HFF-Myc (cell line): ENCODE results near the gene EZR.
"Not testable (repeated sequence)": the region's sequence is repeated elsewhere in the genome, so short reads cannot be mapped to it uniquely, and the experiment has no call there.

Source experiments
- DNase-seq: peaks from one replicate; pipeline ENCODE4 v3.0.0-alpha.2; 2011; ENCODE audit warnings: low read depth; ENCODE audit errors: extremely low read depth
- H3K4me3 ChIP-seq: replicated peaks from 2 replicates; pipeline ENCODE4 v1.5.1; 2011; ENCODE audit warnings: low read depth, mild to moderate bottlenecking, control low read depth, low read length
- TF ChIP-seq, protein P1 (sequence below): IDR thresholded peaks from 2 replicates; pipeline ENCODE4 v1.5.1; 2012; ENCODE audit warnings: mild to moderate bottlenecking, low read depth, low read length, control low read depth; ENCODE audit errors: missing control alignments

The EZR gene

DNA sequence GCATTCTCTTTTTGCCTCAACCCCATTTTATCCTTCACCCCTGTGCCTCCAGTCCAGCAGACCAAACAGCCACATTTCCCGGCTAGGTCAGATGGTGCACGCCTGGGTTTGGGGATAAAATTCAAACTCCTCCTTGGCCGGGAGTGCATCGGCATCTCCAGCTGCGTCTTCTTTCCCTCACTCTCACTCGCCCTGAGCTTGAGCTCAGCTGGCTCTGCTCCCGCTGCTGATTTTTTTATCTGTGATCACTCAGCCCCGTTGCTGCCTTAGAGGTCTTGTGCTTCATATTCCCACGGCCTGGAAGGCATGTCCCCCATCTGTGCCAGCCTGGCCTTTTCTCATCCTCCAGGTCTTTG, 6.8 kb upstream of the EZR start:
- TF ChIP-seq, protein P1, sequence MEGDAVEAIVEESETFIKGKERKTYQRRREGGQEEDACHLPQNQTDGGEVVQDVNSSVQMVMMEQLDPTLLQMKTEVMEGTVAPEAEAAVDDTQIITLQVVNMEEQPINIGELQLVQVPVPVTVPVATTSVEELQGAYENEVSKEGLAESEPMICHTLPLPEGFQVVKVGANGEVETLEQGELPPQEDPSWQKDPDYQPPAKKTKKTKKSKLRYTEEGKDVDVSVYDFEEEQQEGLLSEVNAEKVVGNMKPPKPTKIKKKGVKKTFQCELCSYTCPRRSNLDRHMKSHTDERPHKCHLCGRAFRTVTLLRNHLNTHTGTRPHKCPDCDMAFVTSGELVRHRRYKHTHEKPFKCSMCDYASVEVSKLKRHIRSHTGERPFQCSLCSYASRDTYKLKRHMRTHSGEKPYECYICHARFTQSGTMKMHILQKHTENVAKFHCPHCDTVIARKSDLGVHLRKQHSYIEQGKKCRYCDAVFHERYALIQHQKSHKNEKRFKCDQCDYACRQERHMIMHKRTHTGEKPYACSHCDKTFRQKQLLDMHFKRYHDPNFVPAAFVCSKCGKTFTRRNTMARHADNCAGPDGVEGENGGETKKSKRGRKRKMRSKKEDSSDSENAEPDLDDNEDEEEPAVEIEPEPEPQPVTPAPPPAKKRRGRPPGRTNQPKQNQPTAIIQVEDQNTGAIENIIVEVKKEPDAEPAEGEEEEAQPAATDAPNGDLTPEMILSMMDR, result no peak

DNA sequence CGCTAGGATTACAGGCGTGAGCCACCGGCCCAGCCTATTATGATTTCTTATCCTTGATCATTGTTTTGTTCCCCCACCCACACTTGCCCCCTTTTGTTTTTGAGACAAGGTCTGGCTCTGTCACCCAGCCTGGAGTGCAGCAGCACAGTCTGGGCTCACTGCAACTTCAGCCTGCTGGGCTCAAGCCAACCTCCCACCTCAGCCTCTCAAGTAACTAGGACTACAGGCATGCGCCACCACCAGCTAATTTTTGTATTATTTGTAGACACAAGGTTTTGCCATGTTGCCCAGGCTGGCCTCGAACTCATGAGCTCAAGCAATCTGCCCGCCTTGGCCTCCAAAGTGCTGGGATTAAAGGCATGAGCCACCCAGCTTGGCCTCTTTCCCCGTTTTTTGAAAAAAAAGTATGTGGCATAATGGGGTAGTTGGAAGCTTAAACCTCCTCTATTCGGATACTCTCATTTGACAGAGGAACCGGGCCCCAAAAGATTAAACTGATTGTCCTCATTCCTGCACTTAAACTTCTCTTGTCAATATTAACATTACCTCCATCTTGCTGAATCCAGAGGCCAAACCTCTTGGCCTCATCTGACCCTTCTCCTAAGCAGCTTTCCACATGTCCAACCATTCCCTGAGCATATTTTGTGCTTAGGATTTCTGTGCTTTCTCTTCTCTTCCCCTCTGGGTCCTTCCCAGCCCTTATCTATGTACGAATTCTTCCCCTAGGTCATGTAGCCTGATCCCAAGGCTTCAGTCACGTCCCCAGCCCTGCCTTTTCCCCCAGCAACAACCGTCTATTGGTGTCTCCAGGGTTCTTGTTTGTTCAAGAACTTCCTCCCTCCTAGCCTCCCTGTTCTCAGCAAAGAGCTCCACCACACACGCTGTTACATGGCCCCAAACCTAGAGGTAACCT, 6.1 kb upstream of the EZR start:
- no peak for DNase-seq
- TF ChIP-seq, protein P1, result no peak
- no peak overlapping the region for H3K4me3 ChIP-seq

More for the DNA sequence above, 6.8 kb upstream of the EZR start:
- H3K4me3 ChIP-seq, result no peak overlapping the region
- no peak for DNase-seq

DNA sequence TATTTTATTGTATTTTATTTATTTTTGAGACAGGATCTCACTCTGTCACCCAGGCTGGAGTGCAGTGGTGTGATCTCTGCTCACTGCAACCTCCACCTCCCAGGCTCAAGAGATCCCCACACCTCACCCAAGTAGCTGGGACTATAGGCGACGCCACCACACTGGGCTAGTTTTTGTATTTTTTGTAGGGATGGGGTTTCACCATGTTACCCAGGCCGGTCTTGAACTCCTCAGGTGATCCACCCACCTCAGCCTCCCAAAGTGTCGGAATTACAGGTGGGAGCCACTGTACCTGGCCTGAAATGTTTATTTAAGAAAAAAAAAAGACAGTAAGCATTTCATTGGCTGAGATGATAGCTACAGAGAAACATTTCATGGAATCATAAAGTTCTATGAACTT, 4.4 kb upstream of the EZR start:
- not testable (repeated sequence) for H3K4me3 ChIP-seq, DNase-seq

DNA sequence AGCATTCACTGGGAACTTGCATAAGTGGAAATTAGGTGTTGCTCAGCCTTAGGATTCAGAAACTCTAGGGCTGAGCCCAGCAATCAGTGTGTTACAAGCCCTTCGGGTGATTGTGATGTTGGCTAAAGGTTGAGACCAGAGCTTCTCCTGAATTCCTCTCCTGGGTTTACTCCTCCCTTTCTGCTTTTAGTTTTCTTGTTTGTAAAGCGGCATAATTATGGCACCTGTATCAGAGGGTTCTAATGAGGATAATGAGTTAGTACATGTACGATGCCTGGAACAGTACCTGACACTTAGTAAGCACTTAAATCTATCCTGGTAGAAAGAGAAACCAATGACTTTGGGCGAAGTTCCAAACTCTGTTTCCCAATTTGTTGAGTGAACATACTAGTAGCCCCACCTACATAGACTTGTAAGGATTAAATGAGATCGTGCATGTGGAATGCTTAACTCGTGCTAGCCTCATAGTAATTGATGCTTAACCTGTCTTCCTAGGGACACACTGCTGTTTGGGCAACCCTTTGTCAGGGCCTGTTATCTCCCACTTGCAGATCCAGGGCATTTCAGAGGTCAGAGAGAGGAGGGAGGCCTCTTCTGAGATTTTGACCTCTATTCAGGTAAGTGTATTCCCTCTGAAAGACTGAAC, 932 bp upstream of the EZR start:
- DNase-seq, result no peak
- TF ChIP-seq, protein P1, result no peak

DNA sequence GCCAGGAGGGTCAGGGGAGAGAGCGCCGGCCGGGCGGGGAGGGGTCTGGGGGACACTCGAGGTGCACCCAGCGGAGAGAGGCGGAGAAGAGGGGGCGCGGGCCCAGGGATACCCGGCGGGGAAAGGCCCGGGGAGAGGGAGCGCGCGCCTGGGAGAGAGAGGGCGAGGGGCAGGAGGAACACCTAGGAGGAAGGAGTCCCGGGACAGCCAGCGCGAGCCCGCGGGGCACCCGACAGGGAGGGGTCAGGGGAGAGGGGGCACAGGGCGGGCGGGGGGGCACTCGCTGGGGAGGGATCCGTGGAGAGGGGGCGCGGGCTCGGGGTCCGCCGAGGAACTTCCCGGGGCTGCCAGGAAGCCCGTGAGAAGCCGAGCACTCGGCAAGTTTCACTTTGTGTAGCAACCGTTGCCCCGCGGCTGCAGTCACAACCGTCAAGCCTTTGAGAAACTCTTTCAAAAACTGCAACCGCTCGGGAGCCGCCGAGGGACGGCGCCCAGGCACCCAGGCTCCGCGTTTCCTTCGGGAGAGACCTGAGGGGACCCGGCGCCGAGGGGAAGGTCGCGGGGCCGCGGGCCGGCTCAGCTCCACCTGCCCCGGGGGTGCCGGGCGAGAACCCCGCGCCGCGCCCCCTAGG, 471 bp downstream of the EZR start:
- no peak for DNase-seq
- peak overlapping the region; percentile 47 for H3K4me3 ChIP-seq
- TF ChIP-seq, protein P1, result no peak

More for the DNA sequence above, 932 bp upstream of the EZR start:
- H3K4me3 ChIP-seq, result no peak overlapping the region; the same call in 1 of the 2 replicates

DNA sequence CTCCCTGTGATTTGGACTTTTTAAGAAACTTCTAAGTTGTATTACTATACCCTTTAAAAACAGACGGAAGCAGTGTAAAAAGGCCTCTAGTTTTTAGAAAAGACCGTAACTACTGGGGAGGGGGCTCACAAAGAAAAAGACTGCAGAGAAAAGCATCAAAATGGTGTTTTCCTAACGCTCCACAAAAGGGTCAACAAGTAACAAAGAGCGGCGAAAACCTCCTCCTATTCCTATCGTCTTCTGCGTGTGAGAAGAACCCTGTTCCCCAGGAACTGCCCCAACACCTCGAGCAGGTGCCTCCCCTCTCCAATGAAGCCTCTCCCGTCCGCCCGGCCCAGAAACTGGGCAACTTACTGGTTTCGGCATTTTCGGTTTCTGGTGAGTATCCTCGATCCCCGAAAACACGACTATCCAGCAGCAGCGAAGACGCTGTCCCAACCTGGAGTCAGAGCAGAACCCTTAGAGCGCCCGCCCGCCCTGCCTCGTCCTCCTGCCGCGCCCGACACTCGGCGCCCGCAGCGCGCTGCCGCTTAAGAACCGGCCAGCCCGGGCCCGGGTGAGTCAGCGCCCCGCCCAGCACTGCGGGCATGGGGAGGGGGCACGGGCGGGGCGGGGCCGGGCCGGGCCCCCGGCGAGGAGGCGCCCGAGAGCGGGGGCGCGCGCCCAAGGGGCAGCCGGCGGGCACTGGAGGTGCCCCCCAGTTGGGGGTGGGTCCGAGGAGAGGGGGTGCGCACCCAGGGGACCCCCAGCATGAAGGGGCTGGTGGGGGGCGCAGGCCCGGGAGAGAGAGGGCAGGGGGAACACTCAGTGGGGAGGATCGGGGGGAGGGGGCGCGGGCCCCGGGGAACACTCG, 1.2 kb downstream of the EZR start:
- peak overlapping the region; percentile 47 for H3K4me3 ChIP-seq
- TF ChIP-seq, protein P1, result no peak
- no peak for DNase-seq
